Measurements from ENCODE around the gene MARCHF2. TPM values are rescaled to one million over a fixed set of nuclear protein-coding genes. Genes with fewer than 3 reads are reported as not detected.
"Not testable (repeated sequence)": the region's sequence is repeated elsewhere in the genome, so short reads cannot be mapped to it uniquely, and the experiment has no call there.

The MARCHF2 gene
- total RNA-seq, 1 experiment from 2014 or later: 6.5 TPM

- DNase-seq (ENCODE audit: low read depth): no peak
Measured at GRCh38 chr19:8404391-8405151, 8.5 kb upstream of the MARCHF2 start.

DNA sequence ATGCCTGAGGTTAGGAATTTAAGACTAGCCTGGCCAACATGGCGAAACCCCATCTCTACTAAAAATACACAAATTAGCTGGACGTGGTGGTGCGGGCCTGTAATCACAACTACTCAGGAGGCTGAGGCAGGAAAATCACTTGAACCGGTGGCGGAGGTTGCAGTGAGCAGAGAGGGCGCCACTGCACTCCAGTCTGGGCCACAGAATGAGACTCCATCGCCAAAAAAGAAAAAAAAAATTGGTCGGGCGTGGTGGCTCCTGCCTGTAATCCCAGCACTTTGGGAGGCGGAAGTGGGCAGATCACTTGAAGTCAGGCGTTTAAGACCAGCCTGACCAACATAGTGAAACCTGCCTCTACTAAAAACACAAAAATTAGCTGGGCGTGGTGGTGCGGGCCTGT lies 2.4 kb upstream of the MARCHF2 start:
- DNase-seq (ENCODE audit: low read depth): not testable (repeated sequence)

DNA sequence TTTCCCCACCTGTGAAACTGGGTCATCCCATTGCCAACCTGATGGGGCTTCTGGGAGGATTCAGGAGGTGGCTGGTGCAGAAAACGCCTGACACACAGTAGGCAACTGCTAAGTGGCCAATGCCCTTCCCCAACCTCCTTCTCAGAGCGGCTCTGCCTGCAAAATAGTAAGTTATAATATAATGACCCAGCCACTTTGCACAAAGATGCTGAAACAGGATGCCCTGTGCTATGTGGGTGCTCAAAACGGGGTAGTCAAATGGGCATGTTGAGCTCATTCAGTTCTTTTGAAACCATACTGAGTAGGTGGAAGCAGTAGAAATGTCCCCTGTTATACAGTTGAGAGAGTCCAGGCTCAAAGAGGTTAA lies 507 bp downstream of the MARCHF2 start:
- DNase-seq (ENCODE audit: low read depth): no peak

GRCh38 chr19:8416796-8417195 lies 3.7 kb downstream of the MARCHF2 start:
- no peak for DNase-seq (ENCODE audit: low read depth)

DNA sequence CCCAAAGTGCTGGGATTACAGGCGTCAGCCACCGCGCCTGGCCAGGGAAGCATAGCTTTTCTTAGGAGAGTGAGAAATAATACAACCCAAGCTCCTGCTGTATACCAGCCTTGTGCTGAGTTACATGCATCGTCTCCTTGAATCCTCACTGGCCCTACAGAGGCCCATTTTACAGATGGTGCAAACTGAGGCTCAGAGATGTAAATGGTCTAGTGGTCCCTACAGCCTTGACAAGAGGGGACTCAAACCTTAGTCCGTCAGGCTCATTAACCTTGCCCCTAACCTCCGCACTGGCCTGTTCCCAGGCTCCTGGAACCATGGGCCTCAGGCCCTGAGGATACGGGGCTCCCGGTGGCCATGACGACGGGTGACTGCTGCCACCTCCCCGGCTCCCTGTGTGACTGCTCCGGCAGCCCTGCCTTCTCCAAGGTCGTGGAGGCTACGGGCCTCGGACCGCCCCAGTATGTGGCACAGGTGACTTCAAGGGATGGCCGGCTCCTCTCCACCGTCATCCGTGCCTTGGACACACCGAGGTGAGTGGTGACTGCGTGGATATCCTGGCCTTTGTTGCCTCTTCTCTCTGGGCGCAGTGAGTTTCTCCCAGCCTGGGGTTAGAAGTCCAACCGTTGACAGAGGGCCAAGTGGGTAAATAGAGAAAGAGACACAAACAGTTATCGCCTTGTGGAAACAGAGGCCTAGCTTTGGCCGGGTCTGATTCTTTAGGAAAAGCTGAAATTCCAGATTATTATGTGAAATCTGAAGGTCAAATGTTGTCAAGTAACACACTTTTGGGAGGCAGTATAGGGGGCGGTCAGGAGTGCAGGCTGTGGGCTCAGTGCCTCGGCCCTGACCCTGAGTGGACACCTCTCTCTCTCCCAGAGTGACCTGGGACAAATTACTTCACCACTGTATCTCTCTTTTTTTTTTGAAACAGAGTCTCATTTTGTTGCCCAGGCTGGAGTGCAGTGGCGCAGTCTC lies 8.7 kb downstream of the MARCHF2 start:
- DNase-seq (ENCODE audit: low read depth): no peak

- peak; percentile 96 for DNase-seq (ENCODE audit: low read depth)
Measured at GRCh38 chr19:8423817-8424223, 10.7 kb downstream of the MARCHF2 start.

DNA sequence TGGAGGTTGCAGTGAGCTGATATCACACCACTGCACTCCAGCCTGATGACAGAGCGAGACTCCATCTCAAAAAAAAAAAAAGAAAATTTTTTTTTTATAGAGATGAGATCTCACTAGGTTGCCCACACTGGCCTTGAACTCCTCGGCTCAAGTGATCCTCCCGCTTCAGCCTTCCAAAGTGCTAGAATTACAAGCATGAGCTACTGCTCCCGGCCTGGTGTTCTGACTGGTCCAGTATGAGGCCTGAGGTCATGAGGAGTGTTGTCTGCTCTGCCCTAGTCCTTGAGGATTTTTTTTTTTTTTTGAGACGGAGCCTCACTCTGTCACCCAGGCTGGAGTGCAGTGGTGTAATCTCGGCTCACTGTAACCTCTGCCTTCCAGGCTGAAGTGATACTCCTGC lies 12.2 kb downstream of the MARCHF2 start:
- DNase-seq (ENCODE audit: low read depth): not testable (repeated sequence)

DNA sequence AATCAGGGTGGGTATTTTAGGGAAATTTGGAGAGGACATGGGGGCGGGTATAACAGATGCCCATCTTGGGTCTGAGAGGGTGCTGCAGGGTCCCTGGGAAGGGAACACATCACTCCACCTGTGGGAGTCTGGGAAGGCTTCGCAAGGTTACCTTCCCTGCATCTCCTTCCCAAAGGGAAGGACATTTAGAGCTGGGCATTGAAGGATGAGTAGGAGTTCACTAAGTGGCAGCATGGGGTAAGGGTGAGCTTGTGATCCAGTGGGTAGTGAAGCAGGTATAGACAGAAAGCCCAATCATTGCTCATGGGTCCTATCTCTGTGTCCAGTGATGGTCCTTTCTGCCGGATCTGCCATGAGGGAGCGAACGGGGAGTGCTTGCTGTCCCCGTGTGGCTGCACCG lies 13.2 kb downstream of the MARCHF2 start:
- DNase-seq (ENCODE audit: low read depth): no peak

- DNase-seq (ENCODE audit: low read depth): no peak
Measured at GRCh38 chr19:8429044-8429443, 15.9 kb downstream of the MARCHF2 start.

- DNase-seq (ENCODE audit: low read depth): no peak
Measured at GRCh38 chr19:8429826-8430225, 16.7 kb downstream of the MARCHF2 start.

- DNase-seq (ENCODE audit: low read depth): no peak
Measured at GRCh38 chr19:8430650-8431049, 17.5 kb downstream of the MARCHF2 start.

- DNase-seq (ENCODE audit: low read depth): no peak
Measured at GRCh38 chr19:8438236-8438635, 25.1 kb downstream of the MARCHF2 start.

- DNase-seq (ENCODE audit: low read depth): no peak
Measured at GRCh38 chr19:8441725-8442544, 28.8 kb downstream of the MARCHF2 start.

DNA sequence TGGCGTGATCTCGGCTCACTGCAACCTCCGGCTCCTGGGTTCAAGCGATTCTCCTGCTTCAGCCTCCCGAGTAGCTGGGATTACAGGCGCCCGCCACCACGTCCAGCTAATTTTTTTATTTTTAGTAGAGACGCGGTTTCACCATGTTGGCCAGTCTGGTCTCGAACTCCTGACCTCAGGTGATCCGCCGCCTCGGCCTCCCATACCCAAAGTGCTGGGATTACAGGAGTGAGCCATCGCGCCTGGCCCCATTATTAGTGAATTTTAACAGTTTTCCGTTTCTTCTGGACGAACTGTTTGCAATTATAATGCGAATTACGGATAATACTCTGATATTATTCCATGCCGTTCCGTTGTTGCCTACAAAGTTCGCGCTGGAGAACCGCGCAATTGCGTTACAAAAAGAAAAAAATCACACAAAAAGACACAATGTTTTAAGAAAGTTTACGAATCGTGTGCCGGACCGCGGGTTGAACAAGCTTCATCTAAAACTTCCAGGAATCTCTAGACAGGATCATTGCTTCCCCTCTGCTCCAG lies 31.1 kb downstream of the MARCHF2 start:
- DNase-seq (ENCODE audit: low read depth): not testable (repeated sequence)

GRCh38 chr19:8444677-8445487 lies 31.8 kb downstream of the MARCHF2 start, which contains the start of gene HNRNPM:
Gene HNRNPM, plus strand, starts transcription at chr19:8444975. Its CDS starts 24 bp downstream, at chr19:8444999.
- DNase-seq (ENCODE audit: low read depth): peak; percentile 97

DNA sequence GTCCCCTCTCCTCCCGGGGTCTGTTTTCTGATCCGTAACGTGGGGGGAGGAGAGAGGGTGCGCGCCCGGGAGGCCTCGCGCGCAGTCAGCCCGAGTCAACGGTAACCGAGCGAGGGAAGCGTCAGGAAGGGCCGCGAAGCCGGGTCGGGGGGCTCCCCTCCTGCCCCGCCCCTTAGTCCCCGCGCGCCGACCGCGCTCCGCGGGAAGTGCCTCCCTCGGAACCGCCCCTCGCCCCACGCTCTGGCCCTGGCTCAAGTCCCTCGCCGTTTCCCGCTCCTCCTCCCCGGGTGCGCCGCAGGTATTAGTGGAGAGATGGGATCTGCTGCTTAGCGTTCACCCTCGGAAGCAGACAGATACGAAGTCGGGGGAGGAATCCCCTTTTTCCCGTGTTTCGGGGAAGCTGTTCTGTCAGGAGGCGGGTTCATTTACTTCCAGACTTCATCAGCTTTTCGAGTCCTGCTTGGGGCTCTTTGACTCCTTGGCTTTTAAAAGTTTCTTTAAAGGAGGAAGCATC lies 32.4 kb downstream of the MARCHF2 start:
- DNase-seq (ENCODE audit: low read depth): peak; percentile 14

DNA sequence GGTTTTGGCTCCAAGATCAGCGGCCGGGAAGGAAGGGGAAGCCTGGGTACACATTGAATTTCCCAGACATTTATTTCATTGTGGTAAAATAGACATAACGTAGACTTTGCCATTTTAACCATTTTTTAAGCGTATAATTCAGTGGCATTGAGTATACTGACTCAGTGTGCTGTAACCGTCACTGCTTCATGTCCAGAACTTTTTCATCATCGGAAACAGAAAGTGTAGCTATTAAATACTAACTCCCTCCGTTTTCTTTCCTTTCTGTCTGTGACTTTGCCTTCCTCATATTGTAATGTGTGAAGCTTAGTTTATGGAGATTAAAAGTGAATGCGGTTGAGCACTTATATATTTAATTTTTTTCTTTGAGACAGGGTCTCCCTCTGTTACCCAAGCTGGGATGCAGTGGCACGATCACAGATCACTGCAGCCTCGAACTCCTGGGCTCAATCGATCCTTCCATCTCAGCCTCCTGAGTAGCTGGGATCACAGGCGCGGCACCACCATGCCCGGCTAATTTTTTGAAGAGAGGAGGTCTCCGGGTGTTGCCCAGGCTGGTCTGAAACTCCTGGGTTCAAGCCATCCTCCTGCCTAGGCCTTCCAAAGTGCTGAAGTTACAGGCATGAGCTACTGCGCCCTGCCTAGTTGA lies 33.1 kb downstream of the MARCHF2 start:
- DNase-seq (ENCODE audit: low read depth): no peak

DNA sequence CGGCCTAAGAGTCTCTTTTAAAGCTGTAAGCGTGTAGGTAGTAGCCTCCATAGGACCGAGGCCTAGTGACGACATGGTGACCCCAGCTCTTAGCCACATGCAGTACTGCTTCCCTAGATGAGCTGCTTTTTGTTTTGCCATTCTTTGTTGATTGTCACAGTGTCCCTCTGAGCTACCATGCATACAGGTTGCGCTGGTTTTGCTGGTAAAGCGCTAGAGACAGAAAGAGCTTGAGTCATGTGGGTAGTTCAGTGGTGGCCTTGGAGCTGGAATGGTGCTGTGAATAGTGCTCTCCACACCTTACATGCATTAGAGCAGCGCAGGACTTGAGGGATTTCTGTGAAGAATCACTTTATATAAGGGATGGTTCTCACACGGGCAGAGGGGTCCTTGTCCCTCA lies 36.7 kb downstream of the MARCHF2 start:
- no peak for DNase-seq (ENCODE audit: low read depth)

DNA sequence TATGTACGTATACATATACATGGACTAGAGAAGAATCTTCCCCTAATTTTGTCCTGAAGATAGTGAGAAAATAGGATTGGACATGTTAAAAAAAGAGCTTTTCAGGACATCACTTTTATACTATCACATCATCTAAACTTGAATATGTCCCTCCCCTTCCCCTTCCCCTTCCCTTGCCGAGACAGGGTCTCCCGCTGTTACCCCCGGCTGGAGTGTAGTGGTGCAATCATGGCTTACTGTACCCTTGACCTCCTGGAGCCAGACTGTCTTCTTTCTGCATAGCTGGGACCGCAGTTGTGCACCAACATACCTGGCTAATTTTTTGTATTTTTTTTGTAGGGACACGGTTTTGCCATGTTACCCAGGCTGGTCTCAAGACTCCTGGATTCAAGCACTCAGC lies 38.3 kb downstream of the MARCHF2 start:
- no peak for DNase-seq (ENCODE audit: low read depth)

All from HT1080 (cell line).